AG04450 (cell line): ENCODE measurements around the gene SRPRA. TPM values are rescaled to one million over a fixed set of nuclear protein-coding genes. Genes with fewer than 3 reads are reported as not detected.

ENCODE experiments used
- CTCF ChIA-PET: fragments of 300-600, 350-600 bp; formaldehyde crosslinking; extraction: SDS; loops from one replicate; lab custom pipeline; 2022; ENCODE audit warnings: antibody characterized with exemption, inconsistent platforms; lab: Charles Lee
- POLR2A ChIA-PET: fragments of 350-600 bp; formaldehyde crosslinking; extraction: SDS; loops from one replicate; lab custom pipeline; 2021; ENCODE audit warnings: antibody characterized with exemption, inconsistent platforms; lab: Yijun Ruan, JAX
- DNase-seq: peaks from one replicate; pipeline ENCODE4 v3.0.0-alpha.2; 2011; ENCODE audit warnings: low read depth, low spot score
- H3K27ac ChIP-seq: one replicate; pipeline ENCODE4 v1.5.1; 2012; ENCODE audit warnings: low read depth, low read length, control low read depth
- H3K27me3 ChIP-seq: one replicate; pipeline ENCODE4 v1.6.0; 2012; ENCODE audit warnings: low read length; ENCODE audit not compliant: control insufficient read depth, insufficient read depth
- H3K4me3 ChIP-seq: 2 replicates; pipeline ENCODE4 v1.5.1; 2011; ENCODE audit warnings: mild to moderate bottlenecking, low read depth, low read length, control low read depth
- H3K9me3 ChIP-seq: 2 replicates; pipeline ENCODE4 v1.5.1; 2012; ENCODE audit warnings: low read length; ENCODE audit not compliant: control insufficient read depth, insufficient read depth
- CTCF ChIP-seq: IDR thresholded peaks from 2 replicates; pipeline ENCODE4 v1.5.1; 2011; ENCODE audit warnings: low read depth, low read length, control low read depth, inconsistent platforms
- polyA plus RNA-seq: library from polyadenylated mRNA; depleted of rRNA; stranded (reverse); fragments of >200 nt; gene quantifications from 2 replicates; pipeline ENCODE4 v1.2.3, GENCODE V29; 2011

SRPRA gene
- polyA plus RNA-seq, 1 experiment, result 124 TPM

GRCh38 chr11:126267650-126268049, 1.0 kb downstream of the SRPRA start:
- Histone ChIP-seq H3K4me3 (peak overlapping the region; percentile 99), H3K27ac (peak overlapping the region; percentile 92), H3K27me3 (no peaks in the 10 kb centered on the region), H3K9me3 (no peaks in the 10 kb centered on the region; the same call in 1 of the 2 replicates)
- TF ChIP-seq CTCF, result no peak
- ChIA-PET POLR2A (interaction anchor here (2.0 kb wide), 1 partner anchor 56 kb away, joined by 6 read pairs; the partner anchor contains the start of genes FAM118B and RPUSD4), CTCF (no interaction called here)
- no peak for DNase-seq

- H3K4me3 ChIP-seq, result no peak overlapping the region
- no peak overlapping the region for H3K27ac ChIP-seq
- no peaks in the 10 kb centered on the region for H3K27me3 ChIP-seq
- CTCF ChIA-PET, result no interaction called here
- no peak for DNase-seq
- TF ChIP-seq CTCF, result no peak
- no peaks in the 10 kb centered on the region; the same call in 1 of the 2 replicates for H3K9me3 ChIP-seq
- POLR2A ChIA-PET, result no interaction called here
These were observed 2.9 kb downstream of the SRPRA start for GRCh38 chr11:126265811-126266210.

- no peak for TF ChIP-seq CTCF
- H3K27me3 ChIP-seq, result no peaks in the 10 kb centered on the region
- ChIA-PET CTCF (no interaction called here), POLR2A (no interaction called here)
- no peaks in the 10 kb centered on the region for H3K9me3 ChIP-seq
- H3K27ac ChIP-seq, result no peak overlapping the region
- DNase-seq, result no peak
- no peak overlapping the region for H3K4me3 ChIP-seq
These were observed 5.2 kb downstream of the SRPRA start for GRCh38 chr11:126263489-126263888.

GRCh38 chr11:126262216-126262615, 6.5 kb downstream of the SRPRA start:
- POLR2A ChIA-PET, result no interaction called here
- no peak overlapping the region for H3K4me3 ChIP-seq
- CTCF ChIA-PET, result no interaction called here

GRCh38 chr11:126257764-126258163, 10.9 kb downstream of the SRPRA start:
- Histone ChIP-seq H3K9me3 (no peaks in the 10 kb centered on the region), H3K27me3 (no peaks in the 10 kb centered on the region), H3K27ac (no peak overlapping the region), H3K4me3 (no peak overlapping the region)
- peak; percentile 32 for DNase-seq
- ChIA-PET POLR2A (interaction anchor here (1.0 kb wide), 1 partner anchor 11 kb away, joined by 5 read pairs; the partner anchor contains the start of genes FOXRED1 and SRPRA), CTCF (no interaction called here)
- no peak for TF ChIP-seq CTCF

More at GRCh38 chr11:126262216-126262615, 6.5 kb downstream of the SRPRA start:
- Histone ChIP-seq H3K27me3 (no peaks in the 10 kb centered on the region), H3K27ac (no peak overlapping the region), H3K9me3 (no peaks in the 10 kb centered on the region)
- no peak for TF ChIP-seq CTCF
- no peak for DNase-seq
